Brain microvascular endothelial cell (primary cell): ENCODE measurements around the gene CABP7.
A peak's percentile ranks its signal among the peaks of the same experiment; 100 is the strongest.

Source experiments
- DNase-seq: peaks from one replicate; pipeline ENCODE4 v3.0.0-alpha.2; 2020
- H3K27ac ChIP-seq: fragments of 250-450 bp; sonication (Bioruptor Pico); 2 replicates; pipeline ENCODE4 v1.5.1; 2020; ENCODE audit warnings: mild to moderate bottlenecking, moderate library complexity
- H3K27me3 ChIP-seq: fragments of 250-450 bp; sonication (Bioruptor Pico); replicated peaks from 2 replicates; pipeline ENCODE4 v1.5.1; 2020; ENCODE audit warnings: mild to moderate bottlenecking
- H3K36me3 ChIP-seq: fragments of 250-450 bp; sonication (Bioruptor Pico); replicated peaks from 2 replicates; pipeline ENCODE4 v1.5.1; 2020; ENCODE audit warnings: mild to moderate bottlenecking
- H3K4me3 ChIP-seq: 2 replicates; pipeline ENCODE4 v1.5.1; 2011; ENCODE audit warnings: low read depth, mild to moderate bottlenecking, control low read depth, low read length, moderate library complexity
- in situ Hi-C: cut with HindIII; loops from 2 replicates; pipeline ENCODE4 v1.10.0; 2017; ENCODE audit warnings: low sequenced_read_pairs, low pct_ligation_motif_present
- TF ChIP-seq, protein P1 (sequence below): IDR thresholded peaks from 2 replicates; pipeline ENCODE4 v1.5.1; 2011; ENCODE audit warnings: low read depth, mild to moderate bottlenecking, moderate library complexity, low read length, control low read depth, inconsistent platforms; ENCODE audit errors: missing control alignments

The CABP7 gene

DNA sequence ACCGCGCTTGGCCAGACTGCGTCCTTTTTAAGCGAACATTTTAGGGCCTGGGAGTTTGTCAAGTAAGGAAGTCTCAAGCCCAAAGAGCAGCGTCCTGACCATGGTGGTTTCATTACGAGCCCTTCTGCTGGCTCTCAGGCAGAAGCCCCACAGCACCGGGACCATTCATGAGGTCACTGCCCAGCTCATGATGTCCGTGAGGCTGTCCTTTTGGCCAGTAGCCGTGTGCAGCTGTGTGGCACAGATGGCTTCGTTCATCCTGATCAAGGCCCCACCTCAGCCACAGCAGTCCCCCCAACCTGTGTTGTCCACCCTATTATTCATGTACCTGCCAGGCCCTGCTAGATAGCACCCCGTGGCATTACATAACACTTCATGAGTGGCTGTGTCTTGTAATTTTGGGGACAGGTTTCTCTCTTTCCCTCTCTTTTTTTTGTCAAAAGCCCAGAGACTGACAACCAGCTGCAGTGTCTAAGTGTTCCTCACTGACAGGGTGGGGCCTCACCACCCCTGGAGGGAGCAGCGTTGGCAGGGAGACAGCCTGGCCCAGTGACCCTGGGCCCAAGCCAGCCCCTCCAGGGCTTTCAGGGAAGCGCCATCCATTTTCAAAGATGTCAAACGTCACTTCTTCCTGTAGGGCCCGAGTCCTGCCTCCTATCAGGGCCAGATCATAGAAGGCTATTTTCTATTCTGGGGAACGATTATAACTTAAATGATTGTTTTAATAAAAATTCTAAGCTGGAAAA is 21.8 kb upstream of the CABP7 start:
- H3K36me3 ChIP-seq = peaks cover 21% of the 10 kb centered on the region
- TF ChIP-seq, protein P1, sequence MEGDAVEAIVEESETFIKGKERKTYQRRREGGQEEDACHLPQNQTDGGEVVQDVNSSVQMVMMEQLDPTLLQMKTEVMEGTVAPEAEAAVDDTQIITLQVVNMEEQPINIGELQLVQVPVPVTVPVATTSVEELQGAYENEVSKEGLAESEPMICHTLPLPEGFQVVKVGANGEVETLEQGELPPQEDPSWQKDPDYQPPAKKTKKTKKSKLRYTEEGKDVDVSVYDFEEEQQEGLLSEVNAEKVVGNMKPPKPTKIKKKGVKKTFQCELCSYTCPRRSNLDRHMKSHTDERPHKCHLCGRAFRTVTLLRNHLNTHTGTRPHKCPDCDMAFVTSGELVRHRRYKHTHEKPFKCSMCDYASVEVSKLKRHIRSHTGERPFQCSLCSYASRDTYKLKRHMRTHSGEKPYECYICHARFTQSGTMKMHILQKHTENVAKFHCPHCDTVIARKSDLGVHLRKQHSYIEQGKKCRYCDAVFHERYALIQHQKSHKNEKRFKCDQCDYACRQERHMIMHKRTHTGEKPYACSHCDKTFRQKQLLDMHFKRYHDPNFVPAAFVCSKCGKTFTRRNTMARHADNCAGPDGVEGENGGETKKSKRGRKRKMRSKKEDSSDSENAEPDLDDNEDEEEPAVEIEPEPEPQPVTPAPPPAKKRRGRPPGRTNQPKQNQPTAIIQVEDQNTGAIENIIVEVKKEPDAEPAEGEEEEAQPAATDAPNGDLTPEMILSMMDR = no peak
- no peak for DNase-seq
- no peak overlapping the region for H3K27ac ChIP-seq
- H3K4me3 ChIP-seq = no peak overlapping the region
- in situ Hi-C loops = no loop called here
- H3K27me3 ChIP-seq = no peaks in the 10 kb centered on the region

DNA sequence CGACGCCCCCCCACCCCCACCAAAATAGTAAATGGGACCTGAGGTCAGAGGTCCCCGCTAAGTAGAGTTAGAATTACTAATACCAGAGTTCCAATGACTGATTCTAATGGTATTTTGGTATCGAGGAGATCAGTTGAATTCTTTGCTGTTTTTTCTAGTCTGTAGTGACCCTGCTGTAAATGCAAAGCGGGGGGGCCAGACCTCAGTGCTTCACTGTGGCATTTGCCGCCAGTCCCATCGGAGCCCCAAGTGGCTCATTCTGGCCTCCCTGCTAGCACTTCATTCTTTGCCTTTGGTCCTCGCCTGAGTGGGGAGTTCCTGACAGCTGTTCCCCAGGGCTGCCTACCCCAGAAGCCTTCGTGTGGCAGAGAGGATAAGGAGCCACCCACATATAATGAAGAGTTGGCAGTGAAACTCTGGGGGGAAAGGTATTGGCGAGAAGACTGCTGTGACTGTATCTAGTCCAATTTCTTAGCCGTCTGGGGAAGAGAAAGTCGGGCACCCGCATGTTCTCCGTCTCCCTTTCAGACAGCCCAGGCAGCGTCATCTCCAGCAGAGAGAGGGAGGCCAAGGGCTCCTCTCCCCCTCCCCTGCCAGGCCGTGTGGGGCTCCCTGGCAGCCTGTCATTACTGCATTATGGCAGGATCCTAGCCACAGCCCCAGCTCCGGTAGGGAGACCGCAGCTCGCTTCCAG is 19.4 kb upstream of the CABP7 start:
- no peaks in the 10 kb centered on the region for H3K27me3 ChIP-seq
- H3K4me3 ChIP-seq = no peak overlapping the region
- in situ Hi-C loops = no loop called here
- DNase-seq = no peak
- H3K27ac ChIP-seq = no peak overlapping the region
- H3K36me3 ChIP-seq = peaks cover 7% of the 10 kb centered on the region
- TF ChIP-seq, protein P1 = no peak

DNA sequence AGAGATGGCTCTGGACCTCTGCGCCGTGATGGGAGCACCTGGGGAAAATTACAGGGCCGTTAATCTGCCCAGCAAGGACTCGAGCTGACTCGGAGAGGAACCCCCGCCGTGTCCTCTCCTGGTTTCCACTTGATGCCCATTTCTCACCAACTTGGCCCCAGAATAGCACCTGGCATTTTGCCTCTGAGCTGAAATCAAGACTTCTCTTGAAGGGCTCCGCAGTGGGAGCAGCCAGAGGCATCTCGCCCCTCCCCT is 19.0 kb upstream of the CABP7 start:
- DNase-seq = no peak
- Histone ChIP-seq H3K27me3 (no peaks in the 10 kb centered on the region), H3K4me3 (no peak overlapping the region), H3K36me3 (peaks cover 3% of the 10 kb centered on the region), H3K27ac (no peak overlapping the region)
- TF ChIP-seq, protein P1 = no peak
- in situ Hi-C loops = no loop called here

- TF ChIP-seq, protein P1 = peak; percentile 46
- H3K27ac ChIP-seq = no peak overlapping the region
- no peak overlapping the region for H3K4me3 ChIP-seq
- no peak for DNase-seq
- in situ Hi-C loops = no loop called here
- peaks cover 3% of the 10 kb centered on the region for H3K36me3 ChIP-seq
- H3K27me3 ChIP-seq = no peaks in the 10 kb centered on the region
Observed at GRCh38 chr22:29701155-29701999, 18.4 kb upstream of the CABP7 start.

GRCh38 chr22:29702000-29702930 is 17.5 kb upstream of the CABP7 start:
- H3K27ac ChIP-seq = no peak overlapping the region
- no peaks in the 10 kb centered on the region for H3K27me3 ChIP-seq
- H3K4me3 ChIP-seq = no peak overlapping the region
- peaks cover under 1% of the 10 kb centered on the region for H3K36me3 ChIP-seq
- in situ Hi-C loops = no loop called here
- no peak for DNase-seq
- TF ChIP-seq, protein P1 = peak; percentile 32
